Testis (tissue), 2 donors: ENCODE measurements around the gene BRAF.
"Not testable (repeated sequence)": the region's sequence is repeated elsewhere in the genome, so short reads cannot be mapped to it uniquely, and the experiment has no call there.

Experiments
- CTCF ChIP-seq, 3 experiments: fragments of 450-650 bp in 2 of 3; fragments of 200-600 bp in 1 of 3; sonication (generic) in 1 of 3; IDR thresholded peaks; one replicate each; pipeline ENCODE4 v1.5.1; 2016 to 2019; ENCODE audit warnings: antibody characterized with exemption in 3 of 3, mild to moderate bottlenecking in 2 of 3, moderate library complexity in 1 of 3
- POLR2A ChIP-seq: fragments of 450-650 bp; IDR thresholded peaks from one replicate; pipeline ENCODE4 v1.6.1; 2017; ENCODE audit warnings: antibody characterized with exemption, mild to moderate bottlenecking, moderate library complexity

GRCh38 chr7:140743255-140743654 is 181.5 kb downstream of the BRAF start:
- TF ChIP-seq CTCF (IDR thresholded peaks at IDR 0.05); POLR2A: not testable (repeated sequence)
